Measurements from ENCODE around the gene SLC4A5.
"Not testable (repeated sequence)": the region's sequence is repeated elsewhere in the genome, so short reads cannot be mapped to it uniquely, and the experiment has no call there.

Gene SLC4A5

GRCh38 chr2:74226648-74227213 lies 116.5 kb downstream of the SLC4A5 start:
- DNase-seq, result no peak

- no peak for DNase-seq
Observed at GRCh38 chr2:74225698-74226459, 117.3 kb downstream of the SLC4A5 start.

- no peak for DNase-seq
Observed at GRCh38 chr2:74223941-74224770, 119.1 kb downstream of the SLC4A5 start.

GRCh38 chr2:74222300-74222650 lies 120.9 kb downstream of the SLC4A5 start:
- DNase-seq, result no peak

- DNase-seq, result no peak
Observed at GRCh38 chr2:74221604-74222299, 121.5 kb downstream of the SLC4A5 start.

- no peak for DNase-seq
Observed at GRCh38 chr2:74221091-74221490, 122.1 kb downstream of the SLC4A5 start.

- DNase-seq, result no peak
Observed at GRCh38 chr2:74219846-74220486, 123.2 kb downstream of the SLC4A5 start.

- DNase-seq, result no peak
Observed at GRCh38 chr2:74216642-74217041, 126.6 kb downstream of the SLC4A5 start.

GRCh38 chr2:74215771-74216170 lies 127.4 kb downstream of the SLC4A5 start:
- not testable (repeated sequence) for DNase-seq

- no peak for DNase-seq
Observed at GRCh38 chr2:74212702-74213410, 130.4 kb downstream of the SLC4A5 start.

GRCh38 chr2:74206180-74206688 lies 137.0 kb downstream of the SLC4A5 start:
- no peak for DNase-seq

GRCh38 chr2:74205596-74205995 lies 137.6 kb downstream of the SLC4A5 start:
- DNase-seq, result no peak

- DNase-seq, result no peak
Observed at GRCh38 chr2:74205113-74205512, 138.1 kb downstream of the SLC4A5 start.

GRCh38 chr2:74204436-74204835 lies 138.8 kb downstream of the SLC4A5 start:
- DNase-seq, result no peak

- DNase-seq, result no peak
Observed at GRCh38 chr2:74201596-74201995, 141.6 kb downstream of the SLC4A5 start.

- no peak for DNase-seq
Observed at GRCh38 chr2:74201196-74201595, 142.0 kb downstream of the SLC4A5 start.

- DNase-seq, result no peak
Observed at GRCh38 chr2:74199871-74200305, 143.3 kb downstream of the SLC4A5 start.

- DNase-seq, result no peak
Observed at GRCh38 chr2:74199275-74199701, 143.9 kb downstream of the SLC4A5 start.

GRCh38 chr2:74198461-74199274 lies 144.5 kb downstream of the SLC4A5 start, which contains the start of gene MTHFD2:
Gene MTHFD2, plus strand, starts transcription at chr2:74198615. Its CDS starts 27 bp downstream, at chr2:74198642.
- peak; percentile 59 to 82 for DNase-seq

- DNase-seq, result no peak
Observed at GRCh38 chr2:74198023-74198460, 145.2 kb downstream of the SLC4A5 start.

GRCh38 chr2:74197049-74197448 lies 146.2 kb downstream of the SLC4A5 start:
- no peak for DNase-seq
